GM18517 (cell line): ENCODE measurements around the gene USP3.

Experiments used
- ATAC-seq: cut with Tn5 transposase; IDR thresholded peaks from one replicate; pipeline ENCODE4 v1.9.1; 2021; ENCODE audit warnings: mild to moderate bottlenecking, moderate library complexity; ENCODE audit not compliant: unreplicated experiment

Gene USP3

GRCh38 chr15:63640146-63640545 is 135.8 kb downstream of the USP3 start:
- ATAC-seq = no peak
